HG02884 (cell line): Measurements from ENCODE around the gene SKAP1.
"Not testable (repeated sequence)": the region's sequence is repeated elsewhere in the genome, so short reads cannot be mapped to it uniquely, and the experiment has no call there.

Experiments
- ATAC-seq: cut with Tn5 transposase; IDR thresholded peaks from one replicate; pipeline ENCODE4 v1.9.1; 2021; ENCODE audit warnings: mild to moderate bottlenecking, moderate library complexity; ENCODE audit not compliant: unreplicated experiment

SKAP1 gene

DNA sequence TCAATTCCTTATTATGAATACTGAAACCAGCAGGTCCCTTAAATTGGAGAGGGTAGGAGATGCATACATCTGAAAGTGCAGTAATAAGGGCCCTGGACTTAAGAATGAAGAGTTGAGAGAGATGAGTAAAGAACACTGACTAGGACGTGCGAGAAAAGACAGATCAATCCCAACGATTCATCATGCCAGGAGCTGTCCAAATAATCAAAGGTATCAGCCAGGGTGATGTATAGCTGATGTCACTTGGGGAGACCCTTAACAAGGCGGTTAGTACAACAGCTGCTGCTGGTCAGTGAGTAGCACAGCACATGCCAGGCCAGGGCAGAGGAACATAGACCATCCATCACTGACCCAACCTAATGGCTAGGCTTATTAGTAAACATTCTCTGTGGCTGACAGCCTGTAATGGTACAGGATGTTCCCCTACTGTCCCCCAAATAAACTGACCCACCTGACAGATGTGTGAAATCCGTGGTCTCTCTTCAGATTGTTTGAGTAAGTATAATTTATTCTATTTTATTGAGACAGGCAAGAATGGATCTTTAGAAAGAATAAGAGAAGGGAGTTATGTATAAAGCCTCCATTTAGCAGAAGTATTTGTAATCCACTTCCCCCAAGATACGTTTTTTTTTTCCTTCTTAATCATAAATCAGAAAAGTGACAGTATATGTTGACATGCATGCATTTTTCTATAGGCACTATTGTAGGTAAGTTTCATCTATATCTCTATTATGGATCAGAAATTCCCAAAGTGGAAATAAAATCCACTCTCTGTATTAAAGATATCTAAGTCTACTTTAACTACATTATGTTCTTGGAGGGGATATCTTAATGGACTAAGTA lies 204.1 kb downstream of the SKAP1 start:
- ATAC-seq: no peak

GRCh38 chr17:48223945-48224344 lies 206.1 kb downstream of the SKAP1 start:
- no peak for ATAC-seq

GRCh38 chr17:48219617-48220016 lies 210.4 kb downstream of the SKAP1 start:
- ATAC-seq: no peak

- ATAC-seq: no peak
Observed at GRCh38 chr17:48215583-48216139, 214.4 kb downstream of the SKAP1 start.

DNA sequence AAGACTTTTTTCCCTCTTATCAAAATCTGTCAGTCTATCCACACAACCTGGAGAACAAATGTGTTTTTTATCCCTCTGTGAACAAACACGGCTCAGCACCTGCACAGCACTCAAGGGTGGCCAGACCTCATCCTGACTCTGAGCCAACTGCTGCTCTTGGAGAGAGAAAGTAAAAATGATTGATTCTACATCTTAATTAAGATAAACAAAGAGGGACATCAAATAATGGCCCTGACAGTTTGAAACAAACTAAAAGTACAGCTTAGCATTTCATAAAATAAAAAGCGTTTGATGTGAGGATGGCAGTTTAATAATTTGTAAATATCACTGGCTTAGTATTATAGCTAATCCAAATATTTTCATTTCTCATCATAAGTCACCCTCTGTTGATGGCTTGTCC lies 216.2 kb downstream of the SKAP1 start:
- no peak for ATAC-seq

DNA sequence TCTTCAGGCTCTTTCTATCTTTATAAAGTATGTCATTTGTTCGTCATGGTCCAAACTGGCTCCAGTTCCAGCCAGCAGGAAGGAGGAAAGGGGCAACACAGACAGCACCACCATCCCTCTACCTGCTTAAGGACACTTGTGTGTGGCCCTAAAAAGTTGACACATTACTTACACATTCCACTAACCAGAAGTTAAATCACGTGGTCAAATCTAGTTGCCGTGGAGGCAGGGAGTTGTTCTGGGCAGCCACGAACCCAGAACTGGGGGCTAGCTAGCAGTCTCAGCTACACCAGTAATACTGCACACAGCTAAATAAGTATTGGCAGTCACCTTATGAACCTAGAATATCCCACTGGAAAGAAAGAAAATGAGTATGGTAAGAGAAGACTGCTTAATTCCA lies 218.2 kb downstream of the SKAP1 start:
- ATAC-seq: no peak

DNA sequence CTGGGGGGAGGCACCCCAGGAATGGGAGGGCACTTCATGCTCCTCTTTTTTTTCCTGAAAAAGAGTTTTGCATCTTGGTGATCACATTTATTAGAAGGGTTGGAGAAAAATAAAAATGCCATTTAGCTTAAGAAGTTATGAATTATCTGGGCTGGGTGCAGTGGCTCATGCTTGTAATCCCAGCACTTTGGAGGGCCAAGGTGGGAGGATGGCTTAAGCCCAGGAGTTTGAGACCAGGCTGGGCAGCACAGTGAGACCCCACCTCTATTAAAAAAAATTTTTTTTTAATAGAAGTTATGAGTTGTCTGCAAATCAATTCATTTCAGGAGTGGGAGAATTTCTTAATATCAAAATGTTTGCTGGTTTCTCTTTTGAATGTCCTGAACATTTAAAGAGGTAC lies 219.0 kb downstream of the SKAP1 start:
- no peak for ATAC-seq

GRCh38 chr17:48209973-48210372 lies 220.0 kb downstream of the SKAP1 start:
- ATAC-seq: no peak

- ATAC-seq: no peak
Observed at GRCh38 chr17:48207776-48208544, 222.1 kb downstream of the SKAP1 start.

GRCh38 chr17:48207036-48207435 lies 223.0 kb downstream of the SKAP1 start:
- not testable (repeated sequence) for ATAC-seq

GRCh38 chr17:48202959-48203358 lies 227.1 kb downstream of the SKAP1 start:
- no peak for ATAC-seq

GRCh38 chr17:48198950-48199541 lies 231.0 kb downstream of the SKAP1 start:
- no peak for ATAC-seq

DNA sequence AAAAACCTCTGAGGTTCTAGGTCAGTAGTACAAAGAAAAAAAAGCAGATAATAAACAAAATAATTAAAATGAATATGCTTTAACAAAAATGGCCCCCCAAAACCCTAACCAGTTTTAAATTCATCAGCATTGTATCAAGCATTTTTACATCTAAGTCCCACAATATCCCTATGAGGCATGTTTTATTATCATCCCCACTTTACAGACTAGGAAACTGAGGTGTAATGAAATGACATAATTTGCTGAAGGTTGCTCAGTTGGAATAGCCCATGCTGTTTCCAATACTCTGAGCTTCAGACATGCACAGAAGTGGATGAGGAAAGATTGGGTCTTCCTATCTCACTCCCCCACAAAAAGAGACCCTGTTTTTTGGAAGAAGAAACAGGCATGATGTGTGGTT lies 234.1 kb downstream of the SKAP1 start:
- ATAC-seq: no peak

- ATAC-seq: no peak
Observed at GRCh38 chr17:48194097-48194550, 235.9 kb downstream of the SKAP1 start.

GRCh38 chr17:48192321-48192731 lies 237.7 kb downstream of the SKAP1 start:
- ATAC-seq: no peak

GRCh38 chr17:48191362-48191761 lies 238.7 kb downstream of the SKAP1 start:
- no peak for ATAC-seq

DNA sequence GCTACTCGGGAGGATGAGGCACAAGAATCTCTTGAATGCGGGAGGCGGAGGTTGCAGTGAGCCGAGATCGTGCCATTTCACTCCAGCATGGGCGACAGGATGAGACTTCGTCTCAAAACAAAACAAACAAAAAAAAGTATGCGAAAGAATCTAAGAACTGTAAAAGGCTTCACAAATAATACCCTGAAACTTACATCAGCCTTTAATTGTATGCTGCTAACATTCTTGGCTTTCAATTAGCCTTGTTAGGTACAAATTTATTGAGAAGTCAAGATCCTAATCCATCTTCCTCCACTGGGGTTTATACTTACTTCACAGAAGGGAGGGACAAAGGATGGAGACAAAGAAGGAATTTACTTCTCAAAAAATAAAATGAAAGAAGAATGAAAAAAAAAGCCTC lies 239.1 kb downstream of the SKAP1 start:
- no peak for ATAC-seq

- ATAC-seq: no peak
Observed at GRCh38 chr17:48187872-48188608, 242.0 kb downstream of the SKAP1 start.

GRCh38 chr17:48186317-48186716 lies 243.7 kb downstream of the SKAP1 start:
- ATAC-seq: not testable (repeated sequence)

DNA sequence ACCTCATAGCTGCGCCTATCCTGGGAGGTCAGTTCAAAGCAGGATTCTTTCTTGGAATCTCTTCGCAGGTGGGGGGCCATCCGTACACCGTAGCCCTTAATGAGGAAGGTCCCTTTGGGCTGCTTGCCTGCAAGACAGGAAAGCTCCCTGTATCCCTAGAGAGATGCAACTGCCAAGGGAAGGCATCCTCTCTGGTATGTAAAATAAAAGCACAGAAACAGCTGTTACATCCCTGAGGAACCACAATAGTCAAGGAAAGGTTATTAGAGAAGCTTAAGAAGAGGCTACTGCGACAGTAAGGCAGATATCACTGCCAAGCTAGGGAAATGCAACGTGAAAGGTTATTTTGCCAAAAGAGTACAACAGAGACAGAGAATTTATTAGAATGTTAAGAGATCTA lies 245.3 kb downstream of the SKAP1 start:
- ATAC-seq: no peak

DNA sequence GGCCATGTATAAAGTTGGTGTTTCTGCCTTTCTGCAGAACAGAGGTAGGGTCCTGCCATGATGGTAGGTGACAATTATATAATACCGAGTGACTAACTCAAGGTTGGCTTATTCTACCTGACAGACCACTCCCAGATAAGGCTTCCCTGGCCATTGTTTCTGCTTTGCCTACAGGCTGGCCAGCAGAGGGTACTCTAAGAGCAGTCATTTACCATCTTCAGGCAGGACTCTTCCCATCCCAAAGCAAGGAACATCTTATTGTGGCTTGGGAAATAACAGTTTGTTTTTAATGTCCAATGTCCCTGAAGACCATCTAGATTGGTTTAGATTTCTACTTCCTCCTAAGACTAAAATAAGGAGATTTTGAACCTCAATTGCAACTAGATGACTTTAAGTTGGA lies 248.4 kb downstream of the SKAP1 start:
- ATAC-seq: no peak
